Stimulated activated CD4-positive, alpha-beta T cell treated with anti-CD3 and anti-CD28 coated beads, Interleukin-15, amount 100 ng/mL, for 24 hours (primary cell): ENCODE measurements around the gene SLC39A13.
A peak's percentile ranks its signal among the peaks of the same experiment; 100 is the strongest.

Experiments
- DNase-seq: peaks from one replicate; pipeline ENCODE4 v3.0.0-alpha.2; 2020

SLC39A13 gene

GRCh38 chr11:47387944-47388696 lies 20.3 kb upstream of the SLC39A13 start:
- no peak for DNase-seq

GRCh38 chr11:47388697-47389576 lies 19.5 kb upstream of the SLC39A13 start:
- no peak for DNase-seq

DNA sequence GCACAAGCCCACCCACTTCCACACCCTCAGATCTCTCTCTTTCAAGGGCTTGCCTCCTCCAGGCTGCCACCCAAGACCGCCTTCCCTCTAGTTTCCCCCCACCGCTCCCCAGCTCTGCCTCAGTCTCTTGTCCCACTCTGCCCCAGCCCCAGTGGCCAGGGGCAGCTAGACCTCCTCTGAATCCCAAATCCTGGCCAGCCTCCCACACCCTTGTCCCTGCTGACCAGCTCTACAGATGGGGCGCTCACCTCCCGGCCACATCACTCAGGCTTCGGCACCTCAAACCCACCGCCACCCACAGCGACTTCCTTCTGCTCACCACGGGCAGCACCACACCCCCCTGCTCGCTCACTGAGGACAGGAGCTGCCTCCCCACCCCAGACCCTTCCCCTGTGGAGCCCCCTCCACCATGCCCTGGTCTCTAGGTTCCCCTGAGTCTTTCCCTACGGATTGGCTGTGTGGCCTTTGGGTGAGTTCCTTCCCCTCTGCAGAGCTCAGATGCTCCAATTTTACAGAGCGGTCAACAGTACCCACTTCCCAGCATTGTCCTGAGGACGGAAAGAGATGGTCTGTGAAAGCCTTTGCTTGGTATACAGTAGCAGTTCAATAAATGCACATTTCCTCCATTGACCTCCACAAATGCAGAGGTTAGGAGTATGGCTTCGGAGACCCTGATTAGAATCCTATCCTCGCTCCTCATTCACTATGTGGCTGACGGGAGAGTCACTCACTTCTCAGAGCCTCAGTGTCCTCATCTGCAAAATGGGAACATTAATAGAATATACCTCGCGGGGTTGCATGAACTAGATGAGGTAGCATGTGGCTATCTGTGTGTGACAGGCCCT lies 18.6 kb upstream of the SLC39A13 start:
- DNase-seq = no peak

DNA sequence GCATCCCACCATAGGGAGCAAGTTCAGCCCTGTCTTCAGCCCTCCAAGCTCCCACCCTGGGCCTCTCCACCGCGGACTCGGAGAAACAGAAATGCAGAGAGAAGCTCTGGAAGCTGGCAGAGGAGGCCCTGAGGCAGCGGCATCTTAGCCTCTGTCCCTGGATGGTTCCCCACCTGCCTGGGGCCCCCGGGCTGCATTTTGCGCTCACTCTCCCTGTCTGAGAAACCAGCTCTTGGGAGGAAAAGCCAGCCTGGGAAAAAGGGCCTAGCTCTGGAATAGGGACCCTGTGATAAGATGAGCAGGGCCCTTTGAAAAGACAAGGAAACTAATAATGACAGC lies 18.0 kb upstream of the SLC39A13 start:
- no peak for DNase-seq

- no peak for DNase-seq
These were observed 17.3 kb upstream of the SLC39A13 start for GRCh38 chr11:47391077-47391583.

DNA sequence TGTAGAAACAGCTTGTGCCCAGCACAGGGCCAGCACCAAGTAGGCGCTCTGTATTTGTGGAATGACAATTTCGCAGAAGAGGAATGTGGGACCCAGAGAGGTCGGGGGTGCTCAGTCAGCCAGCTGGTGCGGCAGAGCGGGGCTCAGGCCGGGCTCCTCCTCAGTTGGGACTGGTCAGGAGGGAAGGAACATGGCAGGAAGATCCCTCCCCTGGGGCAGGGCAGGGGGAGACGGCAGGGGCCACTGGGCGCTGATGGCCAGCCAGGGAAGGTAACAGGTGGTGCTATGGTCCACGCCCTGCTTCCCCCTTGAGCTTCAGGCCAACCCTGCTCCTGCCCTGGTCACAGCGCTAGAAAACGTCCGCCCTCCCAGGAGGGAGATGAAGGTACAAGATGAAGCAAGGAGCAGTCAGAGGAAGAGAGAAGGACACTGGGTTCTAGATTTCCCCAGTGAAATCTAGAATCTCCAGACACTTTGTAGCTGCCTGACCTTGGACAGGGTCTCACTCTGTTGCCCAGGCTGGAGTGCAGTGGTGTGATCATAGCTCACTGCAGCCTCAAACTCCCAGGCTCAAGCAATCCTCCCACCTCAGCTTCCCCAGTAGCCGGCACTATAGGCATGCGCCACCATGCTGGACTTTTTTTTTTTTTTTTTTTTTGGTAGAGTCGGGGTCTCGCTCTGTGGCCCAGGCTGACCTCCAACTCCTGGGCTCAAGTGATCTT lies 16.5 kb upstream of the SLC39A13 start:
- DNase-seq = no peak

DNA sequence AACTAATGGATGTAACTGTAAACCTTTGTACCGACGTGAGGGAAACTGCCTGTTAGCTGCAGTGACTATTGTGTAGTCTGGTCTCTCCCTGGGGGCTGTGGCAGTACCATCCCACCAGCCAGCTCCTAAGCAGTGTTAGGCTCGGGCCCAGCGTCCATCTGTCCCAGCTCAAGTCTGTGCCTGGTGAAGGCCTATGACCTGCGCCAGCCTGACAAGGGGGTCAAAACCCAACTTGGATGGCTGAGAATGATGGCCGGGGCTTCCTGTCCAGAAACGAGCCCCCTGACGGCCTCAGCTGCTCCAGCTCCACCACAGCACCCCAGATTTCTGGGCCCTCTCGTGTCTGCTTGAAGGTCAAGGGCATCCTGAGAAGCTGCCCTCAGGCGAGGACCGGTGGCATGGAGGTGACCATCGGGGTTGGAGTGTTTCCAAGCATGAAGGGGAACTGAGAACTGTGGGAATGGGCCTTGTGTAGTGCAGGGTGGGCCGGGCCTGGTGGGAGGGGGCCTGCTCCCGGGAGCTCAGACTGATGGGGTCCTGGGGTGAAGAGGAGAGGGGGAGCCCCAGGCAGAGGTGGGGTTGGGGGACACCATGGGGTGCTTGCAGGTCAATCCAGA lies 15.7 kb upstream of the SLC39A13 start:
- no peak for DNase-seq

GRCh38 chr11:47393163-47394049 lies 15.0 kb upstream of the SLC39A13 start:
- DNase-seq = no peak

GRCh38 chr11:47394050-47394321 lies 14.4 kb upstream of the SLC39A13 start:
- no peak for DNase-seq

- DNase-seq = peak; percentile 73
These were observed 13.8 kb upstream of the SLC39A13 start for GRCh38 chr11:47394322-47395222.

DNA sequence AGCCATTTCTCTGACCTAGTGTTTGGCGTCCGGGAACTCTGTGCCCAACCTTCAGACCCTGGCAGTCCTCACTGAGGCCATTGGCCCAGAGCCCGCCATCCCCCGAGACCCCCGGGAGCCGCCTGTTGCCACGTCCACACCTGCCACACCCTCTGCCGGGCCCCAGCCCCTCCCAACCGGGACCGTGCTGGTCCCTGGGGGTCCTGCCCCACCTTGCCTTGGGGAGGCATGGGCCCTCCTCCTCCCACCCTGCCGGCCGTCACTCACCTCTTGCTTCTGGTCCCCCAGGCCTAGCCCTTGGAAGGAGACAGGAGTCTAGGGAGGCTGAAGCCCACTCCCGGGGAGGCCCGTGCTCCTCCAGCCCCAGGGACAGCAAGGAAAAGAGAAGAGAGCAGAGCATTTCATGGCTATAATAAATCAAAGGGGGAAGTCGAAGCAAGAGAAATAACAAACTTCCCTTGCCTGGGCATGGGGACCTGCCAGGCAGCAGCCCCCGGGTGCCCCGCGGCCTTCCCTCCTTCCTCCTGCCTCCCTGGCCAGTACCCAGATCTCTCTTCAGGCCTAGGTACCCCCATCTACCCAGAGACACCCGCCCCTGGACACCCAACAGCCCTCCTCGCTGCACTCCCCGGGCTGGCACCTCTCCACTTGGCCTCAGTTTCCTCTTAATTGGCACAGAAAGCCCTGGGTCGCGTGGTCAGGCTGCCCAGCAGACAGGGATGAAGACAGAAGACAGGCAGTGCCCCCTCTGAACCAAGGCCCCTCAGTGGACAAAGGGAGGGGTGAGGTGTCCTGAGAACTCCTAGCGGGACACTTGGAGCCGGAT lies 13.0 kb upstream of the SLC39A13 start:
- DNase-seq = no peak

DNA sequence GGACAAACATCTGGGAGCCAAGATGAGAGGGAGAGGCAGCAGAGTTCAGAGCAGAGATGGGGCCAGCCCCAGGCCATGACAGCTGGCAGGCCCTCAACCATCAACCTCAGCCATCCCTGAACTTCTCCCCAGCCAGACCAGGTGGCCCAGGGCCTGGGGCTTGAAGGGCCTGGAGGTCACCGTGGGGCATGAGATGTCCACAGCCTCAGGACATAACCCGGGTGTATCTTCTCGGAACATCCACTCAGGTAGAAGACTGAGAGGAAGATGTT lies 12.4 kb upstream of the SLC39A13 start:
- no peak for DNase-seq

DNA sequence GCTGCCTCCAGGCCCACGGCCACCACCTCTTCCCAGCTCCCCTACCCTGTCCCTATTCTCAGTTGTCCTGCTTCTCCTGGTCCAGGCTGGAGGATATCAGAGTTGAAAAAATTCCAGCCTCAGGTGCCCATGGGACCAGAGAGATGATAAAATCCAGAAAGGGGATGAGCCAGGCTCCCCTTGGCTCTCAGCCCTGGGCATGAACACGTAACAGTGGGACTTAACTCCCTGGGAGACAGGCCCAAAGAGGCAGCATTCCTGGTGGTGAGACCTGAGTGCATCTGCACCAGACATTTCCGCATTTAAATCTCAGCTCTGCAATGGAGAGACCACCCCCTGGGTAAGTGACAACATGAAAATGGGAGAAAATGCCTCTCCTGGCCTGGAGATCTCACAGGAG lies 10.4 kb upstream of the SLC39A13 start:
- no peak for DNase-seq

- no peak for DNase-seq
These were observed 9.8 kb upstream of the SLC39A13 start for GRCh38 chr11:47398551-47398950.

GRCh38 chr11:47399860-47400767 lies 8.3 kb upstream of the SLC39A13 start:
- DNase-seq = no peak

GRCh38 chr11:47400768-47401279 lies 7.6 kb upstream of the SLC39A13 start:
- DNase-seq = no peak

DNA sequence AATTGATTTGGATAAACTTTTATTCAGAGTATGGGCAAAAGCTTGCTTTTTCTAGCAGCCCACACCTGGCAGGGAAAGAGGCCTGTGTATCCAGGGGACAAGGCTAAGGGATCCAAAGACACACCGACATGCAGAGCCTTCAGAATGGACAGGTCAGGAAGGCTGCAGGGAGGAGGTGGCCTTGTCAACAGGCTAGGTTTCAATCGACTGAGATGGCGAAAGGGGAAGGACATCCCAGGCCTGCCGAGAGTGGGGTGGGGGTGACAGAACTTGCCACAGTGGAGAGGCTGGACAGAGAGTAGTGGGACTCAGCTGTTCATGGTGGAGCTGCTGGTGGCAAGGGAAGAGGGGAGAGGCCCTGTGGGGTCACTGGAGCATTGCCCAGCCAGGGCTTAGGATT lies 5.3 kb upstream of the SLC39A13 start:
- DNase-seq = no peak

- no peak for DNase-seq
These were observed 4.8 kb upstream of the SLC39A13 start for GRCh38 chr11:47403571-47403970.
